ENCODE data around the gene PSMC5.
"Not testable (repeated sequence)": the region's sequence is repeated elsewhere in the genome, so short reads cannot be mapped to it uniquely, and the experiment has no call there.

PSMC5 gene

DNA sequence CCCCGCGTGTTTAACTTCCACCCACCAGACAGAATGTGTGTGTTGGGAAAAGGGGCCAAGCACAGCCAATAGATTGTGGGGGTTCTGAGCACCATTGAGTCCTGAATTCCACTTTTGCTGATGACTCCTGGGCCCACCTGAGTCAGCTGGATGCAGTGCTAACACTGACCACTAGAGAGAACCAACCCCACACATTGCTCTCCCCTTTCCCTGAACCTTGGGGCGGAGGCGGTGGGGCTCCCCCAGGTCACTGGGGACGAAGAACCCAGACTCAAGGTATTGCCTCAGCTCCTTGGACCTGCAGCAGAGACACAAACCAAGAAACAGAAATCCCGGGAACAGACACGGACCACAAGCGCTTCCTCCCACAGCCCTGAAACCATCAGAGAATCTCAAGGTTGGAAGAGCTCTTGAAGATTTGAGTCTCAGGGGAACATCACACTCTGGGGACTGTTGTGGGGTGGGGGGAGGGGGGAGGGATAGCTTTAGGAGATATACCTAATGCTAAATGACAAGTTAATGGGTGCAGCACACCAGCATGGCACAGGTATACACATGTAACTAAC, 46.9 kb downstream of the PSMC5 start:
- DNase-seq = not testable (repeated sequence)

- DNase-seq = not testable (repeated sequence)
Observed at GRCh38 chr17:63874693-63875092, 47.5 kb downstream of the PSMC5 start.

DNA sequence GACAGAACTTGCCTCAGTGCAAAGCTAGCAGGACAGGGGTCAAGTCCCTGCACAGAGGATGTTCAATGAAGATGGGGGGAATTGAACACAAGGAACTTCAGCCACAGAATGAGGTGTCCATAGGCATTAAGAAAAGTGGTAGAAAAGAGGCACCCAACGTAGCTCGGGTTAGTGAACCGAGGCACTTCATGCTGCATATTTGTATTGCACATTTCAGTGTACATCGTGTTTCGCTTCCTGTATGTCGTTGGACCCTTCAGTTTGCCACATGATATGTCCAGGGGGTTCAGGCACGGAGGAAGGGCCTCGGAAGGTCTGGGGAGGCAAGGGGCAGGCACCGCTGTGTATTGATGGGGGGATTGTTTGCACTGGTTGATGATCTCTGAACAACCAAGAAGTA, 51.2 kb downstream of the PSMC5 start:
- not testable (repeated sequence) for DNase-seq

DNA sequence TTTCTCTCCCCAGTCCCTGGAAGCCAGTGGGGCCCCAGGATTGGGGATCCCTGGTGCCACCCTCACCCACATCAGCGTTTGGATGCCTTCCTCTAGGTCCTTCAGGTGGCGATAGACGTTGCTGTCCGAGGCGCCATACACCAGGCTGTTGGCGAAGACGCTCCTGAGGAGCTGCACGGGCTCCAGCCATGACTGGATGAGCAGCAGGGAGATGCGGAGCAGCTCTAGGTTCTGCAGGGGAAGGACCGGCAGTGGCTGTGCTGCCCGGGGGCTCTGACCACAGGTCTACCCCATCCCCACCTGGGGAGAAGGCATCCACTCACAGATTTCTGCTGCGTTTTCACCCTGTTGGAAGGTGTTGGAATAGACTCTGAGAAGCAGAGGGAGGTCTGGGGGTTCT, 53.5 kb downstream of the PSMC5 start:
- DNase-seq = no peak

- not testable (repeated sequence) for DNase-seq
Observed at GRCh38 chr17:63881337-63881736, 54.1 kb downstream of the PSMC5 start.
